Measurements from ENCODE around the gene SOCS1.
"Not testable (repeated sequence)": the region's sequence is repeated elsewhere in the genome, so short reads cannot be mapped to it uniquely, and the experiment has no call there.

DNA sequence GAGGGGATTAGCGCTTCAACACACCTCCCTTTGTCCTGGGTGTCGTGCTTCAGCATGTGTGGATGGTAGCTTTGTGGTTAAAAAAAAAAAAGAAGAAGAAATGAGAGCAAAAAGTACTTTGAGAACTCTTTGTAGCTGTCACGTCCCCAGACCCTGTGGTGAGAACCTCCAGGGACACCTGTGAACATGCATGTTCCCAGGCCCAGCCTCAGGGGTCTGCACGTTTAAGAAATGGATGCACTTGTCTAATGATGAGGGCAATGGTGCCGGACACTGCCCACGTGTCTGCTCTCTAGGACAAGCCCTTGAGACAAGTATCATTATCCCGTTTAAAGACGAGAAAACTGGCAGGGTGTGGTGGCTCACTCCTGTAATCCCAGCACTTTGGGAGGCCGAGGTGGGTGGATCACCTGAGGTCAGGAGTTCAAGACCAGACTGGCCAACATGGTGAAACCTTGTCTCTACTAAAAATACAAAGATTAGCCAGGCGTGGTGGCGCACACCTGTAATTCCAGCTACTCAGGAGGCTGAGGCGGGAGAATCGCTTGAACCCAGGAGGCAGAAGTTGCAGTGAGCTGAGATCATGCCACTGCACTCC is 43.0 kb upstream of the SOCS1 start:
- not testable (repeated sequence) for TF ChIP-seq LEF1 (IDR thresholded peaks at IDR 0.05; ENCODE audit: borderline replicate concordance); TARDBP (IDR thresholded peaks at IDR 0.05); ELF4 (IDR thresholded peaks at IDR 0.05); SUZ12 (IDR thresholded peaks at IDR 0.05)
- TF ChIP-seq, protein P1, sequence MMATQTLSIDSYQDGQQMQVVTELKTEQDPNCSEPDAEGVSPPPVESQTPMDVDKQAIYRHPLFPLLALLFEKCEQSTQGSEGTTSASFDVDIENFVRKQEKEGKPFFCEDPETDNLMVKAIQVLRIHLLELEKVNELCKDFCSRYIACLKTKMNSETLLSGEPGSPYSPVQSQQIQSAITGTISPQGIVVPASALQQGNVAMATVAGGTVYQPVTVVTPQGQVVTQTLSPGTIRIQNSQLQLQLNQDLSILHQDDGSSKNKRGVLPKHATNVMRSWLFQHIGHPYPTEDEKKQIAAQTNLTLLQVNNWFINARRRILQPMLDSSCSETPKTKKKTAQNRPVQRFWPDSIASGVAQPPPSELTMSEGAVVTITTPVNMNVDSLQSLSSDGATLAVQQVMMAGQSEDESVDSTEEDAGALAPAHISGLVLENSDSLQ (IDR thresholded peaks at IDR 0.05) = not testable (repeated sequence)

Data from HEK293T (cell line).